Nephron progenitor cell (in vitro differentiated cells): Measurements from ENCODE around the gene COL9A1.
"Not testable (repeated sequence)": the region's sequence is repeated elsewhere in the genome, so short reads cannot be mapped to it uniquely, and the experiment has no call there.

Experiments
- DNase-seq: peaks from one replicate; pipeline ENCODE4 v3.0.0; 2021
- H3K27ac Mint-ChIP-seq: 2 replicates; pipeline ENCODE4 v1.8.0; 2021; ENCODE audit warnings: mild to moderate bottlenecking, moderate library complexity, mixed read lengths
- H3K27me3 Mint-ChIP-seq: 2 replicates; pipeline ENCODE4 v1.8.0; 2021; ENCODE audit warnings: mild to moderate bottlenecking, low read depth, mixed read lengths; ENCODE audit not compliant: poor library complexity
- H3K36me3 Mint-ChIP-seq: 2 replicates; pipeline ENCODE4 v1.8.0; 2021; ENCODE audit warnings: low read depth, mixed read lengths
- H3K4me1 Mint-ChIP-seq: 2 replicates; pipeline ENCODE4 v1.8.0; 2021; ENCODE audit warnings: mixed read lengths
- H3K4me3 Mint-ChIP-seq: 2 replicates; pipeline ENCODE4 v1.8.0; 2021; ENCODE audit warnings: mild to moderate bottlenecking, moderate library complexity, mixed read lengths
- H3K9me3 Mint-ChIP-seq: 2 replicates; pipeline ENCODE4 v1.8.0; 2021; ENCODE audit warnings: mild to moderate bottlenecking, moderate library complexity, mixed read lengths
- CTCF ChIP-seq: fragments of 200-600 bp; sonication (generic); IDR thresholded peaks from 2 replicates; pipeline ENCODE4 v1.5.0; 2021; ENCODE audit warnings: antibody characterized with exemption

COL9A1 gene

GRCh38 chr6:70303034-70303525, at the start of gene COL9A1:
Gene COL9A1, minus strand, starts transcription at chr6:70303084. Its CDS starts 160 bp downstream, at chr6:70302924.
- Mint-ChIP-seq H3K4me3 (no peak within 1 kb of the TSS), H3K27ac (peak within 1 kb of the TSS; percentile 5), H3K4me1 (peaks cover 6% of the 10 kb centered on the region), H3K36me3 (no peaks in the 10 kb centered on the region), H3K27me3 (peaks cover 30% of the 10 kb centered on the region), H3K9me3 (no peaks in the 10 kb centered on the region)
- no peak for DNase-seq
- TF ChIP-seq CTCF: no peak

- Mint-ChIP-seq H3K27me3 (peaks cover 6% of the 10 kb centered on the region), H3K36me3 (no peaks in the 10 kb centered on the region), H3K27ac (no peak overlapping the region), H3K9me3 (no peaks in the 10 kb centered on the region), H3K4me1 (no peaks in the 10 kb centered on the region), H3K4me3 (no peak overlapping the region)
- DNase-seq: no peak
- no peak for TF ChIP-seq CTCF
These were observed 48.6 kb upstream of the COL9A1 start for GRCh38 chr6:70351461-70351860.

GRCh38 chr6:70345619-70346018, 42.7 kb upstream of the COL9A1 start:
- Mint-ChIP-seq H3K27me3 (peaks cover 8% of the 10 kb centered on the region), H3K4me1 (no peaks in the 10 kb centered on the region), H3K27ac (no peak overlapping the region), H3K9me3 (no peaks in the 10 kb centered on the region), H3K4me3 (no peak overlapping the region), H3K36me3 (no peaks in the 10 kb centered on the region)
- no peak for DNase-seq
- no peak for TF ChIP-seq CTCF

GRCh38 chr6:70343313-70343712, 40.4 kb upstream of the COL9A1 start:
- Mint-ChIP-seq H3K9me3 (peaks cover 14% of the 10 kb centered on the region), H3K4me1 (no peaks in the 10 kb centered on the region), H3K27ac (no peak overlapping the region), H3K27me3 (peaks cover 8% of the 10 kb centered on the region), H3K4me3 (no peak overlapping the region), H3K36me3 (no peaks in the 10 kb centered on the region)
- TF ChIP-seq CTCF: no peak
- DNase-seq: no peak

- H3K4me3 Mint-ChIP-seq, H3K36me3 Mint-ChIP-seq, H3K4me1 Mint-ChIP-seq, DNase-seq, H3K27ac Mint-ChIP-seq: not testable (repeated sequence)
- H3K9me3 Mint-ChIP-seq: peaks cover 20% of the 10 kb centered on the region
- peaks cover 10% of the 10 kb centered on the region for H3K27me3 Mint-ChIP-seq
These were observed 36.9 kb upstream of the COL9A1 start for GRCh38 chr6:70339810-70340209.

- no peak for DNase-seq
- no peak for TF ChIP-seq CTCF
- Mint-ChIP-seq H3K4me3 (no peak overlapping the region), H3K36me3 (no peaks in the 10 kb centered on the region), H3K4me1 (no peaks in the 10 kb centered on the region), H3K27ac (no peak overlapping the region), H3K9me3 (peaks cover 25% of the 10 kb centered on the region), H3K27me3 (peaks cover 6% of the 10 kb centered on the region)
These were observed 35.9 kb upstream of the COL9A1 start for GRCh38 chr6:70338775-70339174.
